Bladder microvascular endothelial cell (primary cell): ENCODE results near the gene METRN. TPM values are rescaled to one million over a fixed set of nuclear protein-coding genes. Genes with fewer than 3 reads are reported as not detected.

Experiments used
- total RNA-seq: library from RNA; depleted of rRNA; stranded (reverse); fragments of >200 nt; gene quantifications from 2 replicates; pipeline ENCODE4 v1.2.3, GENCODE V29; 2014

The METRN gene
- total RNA-seq: 25.3 and 31.1 TPM in 2 replicates

DNA sequence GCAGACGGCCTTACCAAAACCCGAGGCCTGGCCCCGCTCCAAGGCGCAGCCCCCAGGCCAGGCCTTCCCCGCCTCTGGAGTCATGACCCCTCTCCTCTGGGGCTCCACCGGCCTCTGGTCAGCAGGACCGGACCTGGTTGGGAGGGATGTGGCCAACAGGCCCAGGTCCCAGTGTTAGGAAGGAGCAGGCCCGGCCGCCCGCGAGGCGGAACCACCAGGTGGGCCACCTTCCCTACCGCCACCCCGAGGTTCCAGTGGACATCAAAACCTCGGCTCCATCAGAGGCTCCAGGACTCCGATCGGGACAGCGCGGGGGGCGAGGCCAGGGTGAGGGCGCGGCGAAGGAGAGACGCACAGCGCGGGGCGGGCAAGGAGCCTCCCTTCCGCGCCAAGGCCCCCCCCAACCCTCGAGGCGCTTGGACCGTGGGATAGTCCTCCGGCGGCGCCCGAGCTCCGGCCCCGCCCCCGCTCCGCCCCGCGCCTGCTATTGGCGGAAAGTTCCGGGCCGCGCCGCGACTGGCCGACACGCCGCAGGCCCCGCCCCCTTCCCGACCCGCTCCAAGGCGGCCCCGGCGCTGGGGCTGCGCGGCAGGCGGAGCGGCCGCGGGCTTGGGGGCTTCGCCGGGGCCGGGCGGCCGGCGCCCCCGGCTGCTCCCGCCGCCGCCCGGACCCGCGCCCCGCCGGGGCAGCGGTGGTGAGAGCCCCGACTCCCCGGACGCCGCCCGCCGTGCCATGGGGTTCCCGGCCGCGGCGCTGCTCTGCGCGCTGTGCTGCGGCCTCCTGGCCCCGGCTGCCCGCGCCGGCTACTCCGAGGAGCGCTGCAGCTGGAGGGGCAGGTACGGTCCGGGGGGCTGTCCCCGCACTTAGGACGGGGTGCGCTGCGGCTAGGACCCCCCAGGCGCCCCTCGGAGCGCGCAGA is at the start of gene METRN:
Gene METRN, plus strand, starts transcription at position 561 of the 919 bp plus-strand sequence. Its CDS starts 172 bp downstream, at position 733.

DNA sequence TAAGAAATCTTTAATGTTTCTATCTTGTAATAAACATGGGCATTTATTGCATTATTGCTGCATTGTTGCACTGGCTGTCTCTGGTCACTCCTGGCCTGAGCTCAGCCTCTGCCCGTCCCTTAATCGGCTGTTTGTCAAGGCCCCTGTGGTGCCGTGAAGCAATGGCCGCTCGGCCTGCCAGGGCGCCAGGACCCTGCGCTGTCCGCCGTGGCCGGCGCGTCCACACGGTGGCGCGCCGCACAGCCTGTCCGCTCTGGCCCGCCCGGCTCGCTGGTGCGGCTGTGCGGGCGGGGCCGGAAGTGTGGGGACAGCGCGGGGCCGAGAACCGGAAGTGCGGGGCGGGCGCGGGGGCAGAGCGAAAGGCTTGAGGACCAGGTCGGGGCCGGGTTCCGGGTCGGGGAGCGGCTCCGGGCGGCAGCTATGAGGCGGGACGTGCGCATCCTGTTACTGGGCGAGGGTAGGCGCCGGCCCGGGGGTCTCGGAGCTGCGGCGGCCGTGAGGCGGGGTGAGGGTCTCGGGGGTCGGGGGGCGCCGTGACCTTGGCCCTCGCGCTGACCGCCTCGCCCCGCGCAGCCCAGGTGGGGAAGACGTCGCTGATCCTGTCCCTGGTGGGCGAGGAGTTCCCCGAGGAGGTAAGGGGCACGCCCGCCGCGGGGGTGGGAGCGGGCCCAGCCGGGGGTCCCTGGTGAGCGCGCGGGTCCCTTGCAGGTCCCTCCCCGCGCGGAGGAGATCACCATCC is 47.0 kb upstream of the METRN start, which contains the start of gene RHOT2:
Gene RHOT2, plus strand, starts transcription at position 353 of the 739 bp plus-strand sequence. Its CDS starts 68 bp downstream, at position 421.

DNA sequence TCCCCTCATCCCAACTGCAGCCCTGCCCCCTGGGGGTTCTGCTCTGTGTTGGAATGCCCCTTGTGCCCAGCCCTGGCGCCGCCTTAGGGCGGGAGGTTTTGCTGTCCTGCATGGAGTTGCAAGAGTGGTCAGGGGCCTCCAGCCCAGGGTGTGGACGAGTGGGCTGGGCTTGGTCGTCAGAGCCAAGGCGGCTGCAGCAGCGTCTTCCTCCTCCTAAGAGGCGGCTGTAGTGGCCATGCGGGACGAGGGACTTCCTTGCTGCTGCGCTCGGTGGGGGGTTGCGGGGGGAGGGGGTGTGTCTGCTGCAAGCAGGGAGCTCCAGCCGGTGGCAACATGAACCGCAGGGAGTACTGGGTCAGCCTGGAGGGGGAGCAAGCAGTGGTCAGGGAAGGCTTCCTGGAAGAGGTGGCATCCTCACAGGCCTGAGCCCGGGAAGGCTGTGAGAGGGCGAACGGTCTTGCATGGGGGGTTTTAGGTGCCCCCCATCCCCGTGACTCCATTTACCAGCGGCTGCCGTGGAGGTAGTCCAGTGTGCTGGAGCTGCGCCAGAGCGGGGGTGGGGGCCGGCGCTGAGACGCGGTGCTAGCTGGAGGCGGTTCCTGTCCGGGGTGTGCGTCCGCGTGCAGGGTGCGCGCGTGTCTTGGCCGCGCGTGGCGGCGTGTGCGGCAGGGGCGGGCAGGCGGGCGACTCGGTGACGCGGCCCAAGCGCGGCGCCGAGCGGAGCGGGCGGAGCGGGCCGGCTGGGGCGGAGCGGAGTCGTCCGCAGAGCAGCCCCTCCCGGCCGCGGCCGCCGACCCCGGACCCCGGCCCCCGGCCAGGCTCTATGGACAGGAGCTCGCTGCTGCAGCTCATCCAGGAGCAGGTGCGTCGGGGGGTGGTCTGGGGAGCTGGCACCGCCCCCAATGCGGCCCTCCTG is 39.7 kb upstream of the METRN start, which contains the start of gene RHBDL1:
Gene RHBDL1, plus strand, starts transcription at position 704 of the 916 bp plus-strand sequence. Its CDS starts 120 bp downstream, at position 824.

DNA sequence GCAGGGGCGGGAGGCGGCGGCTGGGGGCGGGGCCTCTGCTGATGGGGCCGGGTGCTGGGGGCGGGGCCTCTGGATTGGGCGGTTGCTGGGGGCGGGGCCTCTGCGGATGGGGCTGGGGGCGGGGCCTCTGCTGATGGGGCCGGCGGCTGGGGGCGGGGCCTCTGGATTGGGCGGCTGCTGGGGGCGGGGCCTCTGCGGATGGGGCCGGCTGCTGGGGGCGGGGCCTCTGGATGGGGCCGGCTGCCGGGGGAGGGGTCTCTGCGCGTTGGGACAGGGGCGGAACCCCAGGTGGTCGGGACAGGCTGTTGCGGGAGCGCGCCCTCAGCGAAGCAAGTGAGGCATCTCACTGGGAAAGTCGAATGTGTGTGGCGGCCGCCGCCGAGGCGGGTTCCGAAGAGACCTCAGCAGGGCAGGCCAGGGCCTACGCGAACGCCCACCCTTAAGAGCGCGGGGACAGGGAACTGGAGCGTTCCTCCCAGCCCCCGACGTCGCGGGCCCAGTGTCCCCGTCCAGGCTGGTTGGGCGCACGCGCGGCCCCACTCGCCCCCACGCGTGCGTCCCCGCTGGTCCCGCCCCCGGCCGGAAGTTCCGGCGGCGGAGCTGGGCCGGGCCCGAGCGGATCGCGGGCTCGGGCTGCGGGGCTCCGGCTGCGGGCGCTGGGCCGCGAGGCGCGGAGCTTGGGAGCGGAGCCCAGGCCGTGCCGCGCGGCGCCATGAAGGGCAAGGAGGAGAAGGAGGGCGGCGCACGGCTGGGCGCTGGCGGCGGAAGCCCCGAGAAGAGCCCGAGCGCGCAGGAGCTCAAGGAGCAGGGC is 34.9 kb upstream of the METRN start, which contains the start of gene STUB1:
Gene STUB1, plus strand, starts transcription at position 597 of the 811 bp plus-strand sequence. Its CDS starts 116 bp downstream, at position 713.

DNA sequence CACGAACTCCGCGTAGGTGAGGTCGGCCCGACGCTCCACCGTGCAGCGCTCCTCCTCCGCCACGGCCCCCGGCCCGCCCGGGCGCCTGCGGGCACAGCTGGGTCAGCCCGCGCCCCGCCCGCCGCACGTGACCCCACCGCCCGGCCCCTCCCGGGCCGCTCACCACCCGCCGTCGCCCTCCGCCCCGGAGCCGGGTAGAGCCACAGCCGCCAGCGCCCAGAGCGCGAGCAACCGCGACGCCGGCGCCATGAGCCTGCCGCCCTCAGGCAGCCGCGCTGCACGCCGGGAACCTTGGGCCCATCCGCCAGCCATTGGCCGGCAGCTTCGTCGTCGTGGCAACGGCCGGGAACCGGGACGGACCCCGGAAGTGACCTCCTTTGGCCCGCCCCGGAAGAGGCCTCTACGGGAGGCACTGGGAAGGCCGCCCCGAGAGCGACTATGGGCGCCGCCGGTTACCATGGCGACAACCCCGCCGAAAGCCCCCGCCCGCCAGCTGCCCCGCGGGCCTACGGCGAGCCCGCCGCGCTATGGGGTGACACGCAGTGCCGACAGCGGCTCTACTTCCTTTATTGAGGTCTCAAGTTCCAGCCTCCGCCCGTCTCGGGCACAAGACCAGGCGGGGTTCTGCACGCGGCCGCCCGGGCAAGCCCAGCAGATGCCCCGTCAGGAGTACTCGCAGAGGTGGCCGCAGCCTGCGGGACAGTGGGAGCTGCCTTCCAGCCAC is 30.7 kb upstream of the METRN start, which contains the start of gene JMJD8:
Gene JMJD8, minus strand, starts transcription at position 264 of the 724 bp plus-strand sequence. Its CDS starts 15 bp downstream, at position 249.

DNA sequence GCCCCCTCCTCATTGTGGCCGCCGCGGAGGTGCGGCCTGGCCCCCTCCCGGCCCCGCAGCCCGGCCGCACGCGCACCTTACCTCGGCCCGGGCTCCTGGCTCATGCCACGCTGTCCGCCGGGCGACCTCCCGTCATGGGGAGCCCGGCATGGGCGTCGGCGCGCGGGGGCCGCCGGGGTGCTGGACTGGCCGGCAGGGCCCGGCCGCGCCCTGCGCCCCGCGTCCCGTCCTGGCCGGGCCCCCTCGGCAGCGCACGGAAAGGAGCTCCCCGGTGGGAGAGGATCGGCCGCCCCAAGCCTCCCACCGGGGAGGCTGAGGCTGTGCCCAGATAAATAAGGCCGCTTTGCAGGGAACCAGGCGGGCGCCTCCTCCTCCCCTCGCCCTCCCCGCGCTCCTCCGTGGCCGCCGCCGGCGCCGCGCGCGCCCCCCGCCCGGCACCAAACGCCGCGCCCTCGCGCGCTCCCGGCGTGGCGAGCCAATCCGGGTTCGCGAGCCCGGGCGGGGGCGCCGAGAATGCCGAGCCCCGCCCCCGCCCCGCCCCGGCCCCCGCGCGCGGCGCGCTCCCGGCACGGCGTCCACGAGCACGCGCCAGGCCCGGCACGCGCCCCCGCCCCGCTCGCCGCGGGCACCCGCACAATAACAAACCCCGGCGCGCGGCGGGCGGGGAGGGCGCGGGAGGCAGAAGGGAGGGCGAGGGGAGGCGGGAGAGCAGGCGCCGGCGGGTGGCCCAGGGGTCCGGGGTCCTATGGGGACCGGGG is 9.3 kb upstream of the METRN start, which contains the start of gene FBXL16:
Gene FBXL16, minus strand, starts transcription at position 371 of the 758 bp plus-strand sequence. CDS start 8,396 bp downstream, outside the sequence.

DNA sequence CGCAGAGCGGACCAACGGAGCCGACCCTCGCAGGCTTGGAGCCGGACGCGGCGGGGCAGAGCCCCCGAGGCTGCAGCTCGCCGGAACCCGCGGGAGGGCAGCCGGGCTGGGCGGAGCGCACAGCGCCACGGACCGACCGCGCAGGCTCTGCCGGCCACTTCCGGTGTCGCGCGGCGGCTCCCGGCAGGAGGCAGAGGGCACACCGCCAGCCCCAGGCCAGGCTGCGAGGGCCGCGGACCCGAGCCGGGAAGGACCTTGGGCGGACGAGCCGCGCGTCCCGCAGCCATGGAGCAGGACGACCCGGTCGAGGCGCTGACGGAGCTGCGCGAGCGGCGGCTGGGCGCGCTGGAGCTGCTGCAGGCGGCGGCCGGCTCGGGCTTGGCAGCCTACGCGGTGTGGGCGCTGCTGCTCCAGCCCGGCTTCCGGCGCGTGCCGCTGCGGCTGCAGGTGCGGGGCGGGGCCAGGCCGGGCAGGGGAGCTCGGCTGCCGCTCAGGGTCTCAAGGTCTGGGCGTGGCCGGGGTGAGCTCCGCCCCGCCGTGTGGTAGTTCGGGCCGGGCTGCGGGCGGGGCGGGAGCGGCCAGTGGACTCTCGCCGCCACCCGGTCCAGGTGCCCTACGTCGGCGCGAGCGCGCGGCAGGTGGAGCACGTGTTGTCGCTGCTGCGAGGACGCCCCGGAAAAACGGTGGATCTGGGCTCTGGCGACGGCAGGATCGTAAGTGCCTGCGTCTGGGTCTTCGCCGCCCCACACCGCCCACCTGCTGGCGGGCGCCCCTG is 6.3 kb downstream of the METRN start, which contains the start of gene ANTKMT:
Gene ANTKMT, plus strand, starts transcription at position 157 of the 775 bp plus-strand sequence. Its CDS starts 129 bp downstream, at position 286.

DNA sequence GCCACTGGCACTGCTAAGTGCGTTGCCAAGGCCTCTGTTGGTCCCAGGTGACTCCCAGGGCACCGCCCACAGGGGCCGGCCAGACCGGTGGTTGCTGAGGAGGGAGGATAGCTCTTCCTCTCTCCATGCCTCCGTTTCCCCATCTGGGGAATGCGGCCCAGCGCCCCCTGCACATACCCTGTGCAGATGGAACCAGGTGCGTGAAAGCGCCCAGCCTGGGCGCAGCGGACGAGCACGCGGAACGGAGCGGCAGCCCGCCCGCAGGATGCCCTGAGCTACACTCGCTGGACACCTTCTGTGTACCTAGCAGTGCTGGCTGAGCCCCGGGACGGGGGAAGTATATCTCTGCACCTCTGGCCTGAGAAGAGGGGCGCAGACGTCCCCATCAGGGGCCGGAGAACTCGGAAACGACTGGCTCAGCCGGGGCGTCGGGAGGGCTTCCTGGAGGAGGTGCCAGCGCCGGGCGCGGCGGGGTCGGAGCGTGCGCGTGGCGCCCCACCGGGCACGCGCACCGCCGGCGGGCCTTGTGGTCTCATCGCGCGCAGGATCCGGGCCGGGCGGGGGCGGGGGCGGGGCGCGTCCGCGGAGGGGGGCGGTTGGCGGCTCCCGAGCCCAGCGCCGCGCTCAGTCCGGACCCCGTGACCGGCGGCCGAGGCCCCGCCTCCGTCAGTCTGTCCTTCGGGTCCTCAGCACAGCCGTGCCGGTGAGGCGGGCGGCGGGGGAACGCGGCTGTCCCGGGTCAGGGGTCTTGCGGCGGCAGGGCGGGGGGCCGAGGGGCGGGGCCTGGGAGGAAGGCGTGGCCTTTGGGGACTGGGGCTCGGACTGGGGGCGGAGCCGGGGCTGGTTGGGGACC is 11.7 kb downstream of the METRN start, which contains the start of the genes CCDC78 and HAGHL:
Gene CCDC78, minus strand, starts transcription at position 6 of the 853 bp plus-strand sequence. CDS start 76 bp downstream, outside the sequence.
Gene HAGHL, plus strand, starts transcription at position 669 of the 853 bp plus-strand sequence. CDS start 404 bp downstream, outside the sequence.

DNA sequence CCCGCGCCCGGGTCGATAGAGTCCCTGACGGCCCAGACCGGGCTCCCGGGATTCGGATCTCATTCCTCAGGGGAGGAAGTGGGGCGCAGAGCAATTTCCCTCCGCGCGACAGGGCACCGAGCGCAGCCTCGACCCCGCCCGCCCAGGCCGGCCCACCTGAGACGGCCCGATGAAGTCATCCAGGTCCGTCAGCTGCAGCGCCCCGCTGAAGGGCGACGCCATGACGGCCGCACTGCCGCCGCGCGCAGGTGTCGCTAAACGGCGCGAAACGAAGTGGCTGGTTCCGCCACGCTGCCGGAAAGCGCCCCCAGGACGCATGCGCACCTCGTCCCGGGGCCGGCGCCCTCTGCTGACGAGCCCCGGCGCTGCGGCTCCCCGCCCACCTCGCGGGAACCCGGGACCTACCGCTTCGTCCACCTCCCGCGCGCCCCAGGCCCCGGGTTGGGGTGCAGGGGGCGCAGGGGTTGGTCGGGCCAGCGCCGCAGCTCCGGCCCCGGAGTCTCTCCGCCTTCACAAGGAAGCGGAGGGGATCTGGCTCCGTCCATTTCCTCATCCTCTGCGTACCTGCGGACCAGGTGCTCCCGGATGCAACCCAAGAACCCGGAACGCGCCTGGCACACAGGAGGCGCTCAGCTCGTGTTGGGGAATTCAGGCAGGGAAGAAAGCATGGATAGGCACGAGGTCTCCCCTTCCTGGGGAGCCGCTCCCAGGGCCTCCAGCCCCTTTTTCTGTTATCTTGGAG is 26.0 kb downstream of the METRN start, which contains the start of gene CIAO3:
Gene CIAO3, minus strand, starts transcription at position 234 of the 742 bp plus-strand sequence. Its CDS starts 12 bp downstream, at position 222.

DNA sequence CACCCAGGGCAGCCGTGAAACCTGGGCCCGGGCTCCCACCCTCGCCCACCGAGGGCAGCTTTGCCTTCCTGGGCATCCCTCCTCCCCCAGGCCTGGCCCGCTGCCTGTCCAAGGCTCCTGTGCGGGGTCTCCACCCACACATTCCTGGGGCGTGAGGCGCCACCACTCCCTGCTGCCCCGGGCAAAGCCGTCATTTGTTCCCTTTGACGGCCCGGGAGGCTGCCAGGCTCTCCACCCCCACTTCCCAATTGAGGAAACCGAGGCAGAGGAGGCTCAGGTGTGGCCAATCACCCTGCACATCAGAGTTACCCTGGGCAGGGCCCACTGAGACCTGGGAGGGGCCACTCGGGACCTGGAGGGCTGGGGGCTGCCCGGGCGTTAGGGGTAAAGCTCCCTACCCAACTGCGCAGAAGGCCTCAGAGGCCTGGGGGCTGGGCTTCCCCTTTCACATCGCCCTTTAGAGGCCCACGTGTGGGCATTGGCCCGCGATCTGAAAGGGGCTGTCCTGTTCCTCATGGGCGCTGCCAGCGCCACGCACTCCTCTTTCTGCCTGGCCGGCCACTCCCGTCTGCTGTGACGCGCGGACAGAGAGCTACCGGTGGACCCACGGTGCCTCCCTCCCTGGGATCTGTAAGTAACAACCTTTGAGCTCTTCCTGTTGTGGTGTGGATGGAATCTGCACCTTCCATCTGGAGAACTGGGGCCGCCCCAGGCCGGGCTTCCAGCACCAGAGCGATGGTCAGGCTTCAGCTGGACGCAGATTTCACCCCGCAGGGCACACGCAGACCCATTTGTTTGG is 45.8 kb downstream of the METRN start, which contains the start of gene MSLN:
Gene MSLN, plus strand, starts transcription at position 190 of the 799 bp plus-strand sequence. CDS start 1,947 bp downstream, outside the sequence.

Other genes with a start within 250 kb of the METRN start
- 20.6 and 36.8 TPM in 2 replicates for gene CAPN15, start 187.4 kb upstream of the METRN start, total RNA-seq
- gene PRR35, start 154.7 kb upstream of the METRN start, total RNA-seq: not detected in 2 replicates
- gene NHLRC4, start 148.1 kb upstream of the METRN start, total RNA-seq: 0.88 and 1.3 TPM in 2 replicates
- 20.7 and 26.4 TPM in 2 replicates for gene PIGQ, start 145.2 kb upstream of the METRN start, total RNA-seq
- gene RAB40C, start 125.1 kb upstream of the METRN start, total RNA-seq: 7.4 and 11.5 TPM in 2 replicates
- 0.19 TPM in 1 of 2 replicates, not detected in the other for gene WFIKKN1, start 84.1 kb upstream of the METRN start, total RNA-seq
- 43.6 and 69.1 TPM in 2 replicates for gene METTL26, start 78.8 kb upstream of the METRN start, total RNA-seq
- 12.1 and 12.6 TPM in 2 replicates for gene MCRIP2, start 73.3 kb upstream of the METRN start, total RNA-seq
- gene WDR90, start 65.8 kb upstream of the METRN start, total RNA-seq: 5.7 and 10.0 TPM in 2 replicates
- 23.2 and 38.9 TPM in 2 replicates for gene RHOT2, start 47.0 kb upstream of the METRN start, total RNA-seq
- 0.16 and 0.50 TPM in 2 replicates for gene RHBDL1, start 39.4 kb upstream of the METRN start, total RNA-seq
- 111 TPM in 2 replicates for gene STUB1, start 34.7 kb upstream of the METRN start, total RNA-seq
- 23.0 and 31.2 TPM in 2 replicates for gene JMJD8, start 30.8 kb upstream of the METRN start, total RNA-seq
- gene WDR24, start 24.7 kb upstream of the METRN start, total RNA-seq: 2.6 and 5.0 TPM in 2 replicates
- under 0.01 and 0.13 TPM in 2 replicates for gene FBXL16, start 9.3 kb upstream of the METRN start, total RNA-seq
- 19.1 and 21.4 TPM in 2 replicates for gene ANTKMT, start 6.0 kb downstream of the METRN start, total RNA-seq
- gene CCDC78, start 11.3 kb downstream of the METRN start, total RNA-seq: 1.2 TPM in 1 of 2 replicates, not detected in the other
- gene HAGHL, start 12.0 kb downstream of the METRN start, total RNA-seq: 2.9 and 8.2 TPM in 2 replicates
- 30.4 and 38.2 TPM in 2 replicates for gene CIAO3, start 25.9 kb downstream of the METRN start, total RNA-seq
- gene MSLN, start 45.6 kb downstream of the METRN start, total RNA-seq: not detected in 2 replicates
- gene RPUSD1, start 73.3 kb downstream of the METRN start, total RNA-seq: 20.8 and 22.0 TPM in 2 replicates
- 13.6 and 13.8 TPM in 2 replicates for gene CHTF18, start 73.5 kb downstream of the METRN start, total RNA-seq
- not detected in 2 replicates for gene GNG13, start 85.6 kb downstream of the METRN start, total RNA-seq